8988T (cell line): ENCODE data around the gene STK36.

Experiments
- DNase-seq: peaks from one replicate; pipeline ENCODE4 v3.0.0; 2011

Gene STK36

GRCh38 chr2:218662377-218662776 is 9.5 kb upstream of the STK36 start:
- DNase-seq = no peak

- no peak for DNase-seq
Observed at GRCh38 chr2:218662827-218663226, 9.1 kb upstream of the STK36 start.

GRCh38 chr2:218663901-218664300 is 8.0 kb upstream of the STK36 start:
- no peak for DNase-seq

GRCh38 chr2:218664653-218665052 is 7.2 kb upstream of the STK36 start:
- DNase-seq = no peak

- DNase-seq = no peak
Observed at GRCh38 chr2:218671097-218671653, 711 bp upstream of the STK36 start.

GRCh38 chr2:218679119-218679518 is 7.2 kb downstream of the STK36 start:
- no peak for DNase-seq

GRCh38 chr2:218680061-218680460 is 8.2 kb downstream of the STK36 start:
- DNase-seq = no peak

- DNase-seq = peak; percentile 39
Observed at GRCh38 chr2:218687400-218688060, 15.6 kb downstream of the STK36 start.

- no peak for DNase-seq
Observed at GRCh38 chr2:218691234-218691633, 19.3 kb downstream of the STK36 start.

GRCh38 chr2:218694405-218695145 is 22.7 kb downstream of the STK36 start:
- no peak for DNase-seq

- no peak for DNase-seq
Observed at GRCh38 chr2:218698885-218699284, 27.0 kb downstream of the STK36 start.

- no peak for DNase-seq
Observed at GRCh38 chr2:218701806-218702205, 29.9 kb downstream of the STK36 start.

- DNase-seq = no peak
Observed at GRCh38 chr2:218703341-218703740, 31.5 kb downstream of the STK36 start.

- DNase-seq = no peak
Observed at GRCh38 chr2:218708086-218708485, 36.2 kb downstream of the STK36 start.

- DNase-seq = no peak
Observed at GRCh38 chr2:218709908-218710307, 38.0 kb downstream of the STK36 start.

GRCh38 chr2:218710334-218710686 is 38.4 kb downstream of the STK36 start:
- no peak for DNase-seq

- peak; percentile 96 for DNase-seq
Observed at GRCh38 chr2:218710687-218711549, 39.0 kb downstream of the STK36 start, which contains the start of gene TTLL4. Gene TTLL4 (plus strand): TSS chr2:218710835. CDS start chr2:218737677, 26,842 bp downstream.

- DNase-seq = no peak
Observed at GRCh38 chr2:218711550-218711929, 39.7 kb downstream of the STK36 start.

- DNase-seq = no peak
Observed at GRCh38 chr2:218713922-218714321, 42.0 kb downstream of the STK36 start.

- no peak for DNase-seq
Observed at GRCh38 chr2:218716070-218716469, 44.2 kb downstream of the STK36 start.

- DNase-seq = no peak
Observed at GRCh38 chr2:218717262-218717661, 45.4 kb downstream of the STK36 start.

GRCh38 chr2:218718058-218718457 is 46.2 kb downstream of the STK36 start:
- DNase-seq = no peak

GRCh38 chr2:218719457-218719856 is 47.6 kb downstream of the STK36 start:
- DNase-seq = no peak
